Psoas muscle (tissue), 8 donors: ENCODE measurements around the gene TSPAN14. TPM values are rescaled to one million over a fixed set of nuclear protein-coding genes. Genes with fewer than 3 reads are reported as not detected.
A peak's percentile ranks its signal among the peaks of the same experiment; 100 is the strongest.

ENCODE experiments used
- ATAC-seq, 4 donors: fragments of 200-7000 bp; cut with Tn5 transposase; one replicate each; pipeline ENCODE4 v1.9.1; 2020; ENCODE audit warnings: moderate library complexity in 3 of 4, mild to moderate bottlenecking in 2 of 4
- DNase-seq, 2 donors: peaks; one replicate each; pipeline ENCODE4 v3.0.0-alpha.2; 2020
- H3K27ac ChIP-seq: fragments of 200-600 bp; one replicate; pipeline ENCODE4 v1.8.0; 2022
- H3K27me3 ChIP-seq, 3 donors: fragments of 200-600 bp in 1 of 3; one replicate each; pipeline versions ENCODE4 v1.6.1 to v1.8.0; 2013 to 2022; ENCODE audit warnings: low read length in 2 of 3, mild to moderate bottlenecking in 2 of 3, moderate library complexity in 1 of 3; ENCODE audit not compliant: insufficient read depth in 3 of 3
- H3K36me3 ChIP-seq, 2 donors: fragments of 200-600 bp in 1 of 2; one replicate each; pipeline versions ENCODE4 v1.6.1 to v1.8.0; 2013 to 2022; ENCODE audit warnings: low read depth in 1 of 2, mild to moderate bottlenecking in 1 of 2, moderate library complexity in 1 of 2; ENCODE audit not compliant: insufficient read depth in 1 of 2
- H3K4me1 ChIP-seq: fragments of 200-600 bp; one replicate; pipeline ENCODE4 v1.8.0; 2022
- H3K4me3 ChIP-seq: fragments of 200-600 bp; one replicate; pipeline ENCODE4 v1.8.0; 2022; ENCODE audit warnings: mild to moderate bottlenecking
- H3K9me3 ChIP-seq: fragments of 200-600 bp; one replicate; pipeline ENCODE4 v1.8.0; 2022
- CTCF ChIP-seq: fragments of 200-600 bp; IDR thresholded peaks from one replicate; pipeline ENCODE4 v1.8.0; 2022; ENCODE audit warnings: antibody characterized with exemption
- WGBS, 3 donors: extraction: QIAGEN DNeasy Blood & Tissue Kit; methylation state at CpG; one replicate each; pipeline versions ENCODE4 v1.1.6 to v1.1.7; 2013; 5-methylcytosine and 5-hydroxymethylcytosine counted together
- intact Hi-C, 2 donors: fragments of 100-400 bp; cut with DNase I; formaldehyde crosslinking; loops; one replicate each; pipeline versions ENCODE4 v1.11.0 to v1.14.2; 2022
- polyA plus RNA-seq, 3 donors: library from polyadenylated mRNA; stranded (reverse); fragments of 200-250 nt; gene quantifications; one replicate each; pipeline ENCODE4 v1.2.3, GENCODE V29; 2013
- total RNA-seq, 4 donors: library from RNA; stranded (reverse); fragmentation: NEBNext Ultra II Directional in 2 of 4; extraction: Animal tissue kit (Norgen Biotek cat#: 25700) in 2 of 4; gene quantifications; one replicate each; pipeline versions ENCODE4 v1.2.1 to v1.2.4, GENCODE V29; 2021 to 2023
- donor health status: healthy with polysubstance abuse.
- donor health status: DM: no; HTN: no; CAD: no; lungs with moderate emphysema.
- donor health status: Bipolar disorder and iron deficiency.
- donor health status: healthy.
- donor health status: DM: yes; HTN: yes; CAD: no.
- donor health status: DM: no; HTN: no; CAD: no.
- donor health status: DM: no; HTN: no; CAD: no.
- donor health status: DM: yes; HTN: yes; CAD: no.

The TSPAN14 gene
- total and polyA plus RNA-seq, 7 donors, result 19.4 to 33.3 (median 23.9) TPM

DNA sequence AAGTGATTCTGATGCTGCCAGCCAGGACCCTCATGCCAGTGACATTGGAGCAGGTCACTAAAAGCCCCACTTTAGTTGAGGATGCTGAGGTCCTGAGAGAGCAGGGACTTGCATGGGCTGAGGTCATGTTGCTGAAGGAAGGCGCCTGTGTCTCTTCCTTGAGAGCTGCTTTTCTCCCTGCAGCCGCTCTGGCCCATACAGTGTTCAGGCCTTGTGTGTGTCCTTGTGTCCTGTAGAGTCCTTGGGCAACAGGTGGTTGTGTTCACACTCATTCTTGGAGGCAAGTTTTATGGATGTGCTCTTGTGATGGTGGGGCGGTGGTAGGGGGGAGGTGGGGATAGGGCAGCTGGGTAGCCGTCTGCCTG is 33.3 kb downstream of the TSPAN14 start:
- no peaks in the 10 kb centered on the region for H3K9me3 ChIP-seq
- no peak overlapping the region for H3K27ac ChIP-seq
- intact Hi-C loops, result no loop called here
- ATAC-seq, result no peak
- peaks cover 0 to 33% of the 10 kb centered on the region in 2 donors for H3K36me3 ChIP-seq
- no peak for TF ChIP-seq CTCF
- no peaks in the 10 kb centered on the region for H3K27me3 ChIP-seq
- peaks cover 21% of the 10 kb centered on the region for H3K4me1 ChIP-seq
- H3K4me3 ChIP-seq, result no peak overlapping the region
- no peak for DNase-seq
- WGBS, 3 donors, result 82 to 90% (median 84%) methylated on average over 4 of the region's 4 CpGs

DNA sequence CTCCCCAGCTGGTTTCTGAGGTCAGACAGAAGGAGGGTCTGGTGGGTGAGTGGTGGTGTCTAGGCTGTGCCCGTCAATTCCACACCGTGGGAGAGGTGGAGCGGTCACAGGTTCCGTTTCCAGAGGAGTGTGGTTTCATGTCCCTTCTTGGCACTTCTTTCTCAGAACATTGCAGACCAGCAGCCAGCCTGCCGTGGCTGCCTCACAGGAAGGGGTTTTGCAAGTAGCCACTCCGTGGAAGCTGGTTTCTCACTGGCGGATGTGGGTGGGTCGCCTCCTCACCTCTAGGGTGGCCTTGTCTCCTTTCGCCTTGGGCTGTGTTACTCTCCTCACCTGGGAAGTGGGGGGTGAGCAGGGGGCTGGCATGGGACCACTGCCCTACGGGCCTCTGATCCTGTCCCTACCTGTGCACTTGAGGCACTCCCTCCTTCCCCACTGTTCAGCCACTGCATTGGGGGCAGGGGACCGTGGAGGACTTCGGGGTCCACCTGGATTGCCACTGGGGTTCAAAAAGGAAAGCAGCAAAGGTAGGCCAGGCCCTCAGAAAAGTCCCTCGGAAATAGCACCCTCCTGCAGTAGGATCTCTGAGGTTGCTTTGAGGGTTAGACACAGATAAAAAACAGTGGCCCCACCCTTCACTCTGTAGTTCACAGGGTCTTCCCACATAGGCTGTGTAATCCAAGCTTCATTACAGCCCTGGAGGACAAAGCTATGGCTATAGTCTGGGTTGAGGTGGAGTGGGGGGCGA is 33.9 kb downstream of the TSPAN14 start:
- TF ChIP-seq CTCF, result no peak
- ATAC-seq (no peak), DNase-seq (peak in 1 of 2 donors; percentile 64)
- Histone ChIP-seq H3K27ac (no peak overlapping the region), H3K4me3 (no peak overlapping the region), H3K4me1 (peaks cover 20% of the 10 kb centered on the region), H3K36me3 (peaks cover 0 to 33% of the 10 kb centered on the region in 2 donors), H3K27me3 (no peaks in the 10 kb centered on the region), H3K9me3 (no peaks in the 10 kb centered on the region)
- intact Hi-C loops, result no loop called here
- WGBS, 3 donors, result 73 to 81% (median 74%) methylated on average over 14 of the region's 14 CpGs

GRCh38 chr10:80488539-80489066 is 34.5 kb downstream of the TSPAN14 start:
- H3K4me3 ChIP-seq, result no peak overlapping the region
- no peaks in the 10 kb centered on the region for H3K27me3 ChIP-seq
- no peaks in the 10 kb centered on the region for H3K9me3 ChIP-seq
- peaks cover 0 to 33% of the 10 kb centered on the region in 2 donors for H3K36me3 ChIP-seq
- intact Hi-C loops, result no loop called here
- ATAC-seq (no peak), DNase-seq (no peak)
- WGBS, 3 donors, result 76 to 81% (median 79%) methylated on average over 6 of the region's 6 CpGs
- H3K27ac ChIP-seq, result no peak overlapping the region
- peaks cover 19% of the 10 kb centered on the region for H3K4me1 ChIP-seq
- TF ChIP-seq CTCF, result no peak

DNA sequence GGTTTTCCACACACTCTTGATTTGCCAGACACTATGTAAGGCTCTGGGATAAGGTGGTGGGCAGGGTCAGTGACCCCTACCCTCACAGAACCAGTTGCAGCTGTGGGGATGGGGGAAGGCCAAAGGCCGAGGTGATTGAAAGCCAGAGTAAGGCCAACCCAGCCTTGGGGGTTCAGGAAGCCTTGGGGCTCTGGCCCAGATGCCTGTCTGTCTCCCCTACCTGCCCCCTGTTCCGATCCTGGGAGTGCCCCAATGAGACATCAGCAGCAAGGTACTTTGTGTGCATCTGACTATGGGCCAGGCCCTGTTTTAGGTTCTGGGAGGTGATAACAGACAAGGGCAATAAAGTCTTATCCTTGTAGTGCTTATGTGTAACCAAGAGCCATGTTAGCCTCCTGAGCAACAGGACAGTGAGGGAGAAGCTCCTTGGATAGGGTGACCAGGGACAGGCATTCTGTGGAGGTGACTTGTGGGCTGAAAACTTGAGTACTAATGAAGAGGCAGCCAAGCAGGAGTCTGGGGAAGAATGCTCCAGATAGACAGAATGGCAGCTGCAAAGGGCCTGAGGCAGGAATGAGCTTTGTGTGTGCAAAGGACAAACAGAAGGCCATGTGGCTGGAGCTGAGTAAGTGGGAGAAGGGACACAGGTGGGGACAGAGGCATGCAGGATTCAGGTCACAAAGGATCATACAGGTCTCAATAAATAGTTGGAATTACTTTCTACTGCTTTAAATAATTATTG is 35.4 kb downstream of the TSPAN14 start:
- DNase-seq, result no peak
- Histone ChIP-seq H3K9me3 (no peaks in the 10 kb centered on the region), H3K4me1 (peaks cover 26% of the 10 kb centered on the region), H3K27me3 (no peaks in the 10 kb centered on the region), H3K27ac (no peak overlapping the region), H3K4me3 (no peak overlapping the region), H3K36me3 (peaks cover 0 to 33% of the 10 kb centered on the region in 2 donors)
- WGBS, 3 donors, result 96 to 97% (median 97%) methylated on average over 2 of the region's 2 CpGs
- TF ChIP-seq CTCF, result no peak
- intact Hi-C loops, result no loop called here
- ATAC-seq, result no peak
